Esophagus squamous epithelium (tissue), 4 donors: ENCODE results near the gene DNAI7.

ENCODE experiments used
- CTCF ChIP-seq, 6 experiments: fragments of 450-650 bp in 4 of 6; fragments of 200-600 bp in 2 of 6; sonication (generic) in 2 of 6; IDR thresholded peaks; one replicate each; pipeline ENCODE4 v1.5.1; 2016 to 2019; ENCODE audit warnings: antibody characterized with exemption in 6 of 6, mild to moderate bottlenecking in 4 of 6, moderate library complexity in 4 of 6
- POLR2A ChIP-seq, 4 donors: fragments of 450-650 bp; IDR thresholded peaks; one replicate each; pipeline ENCODE4 v1.6.1; 2017; ENCODE audit warnings: antibody characterized with exemption in 4 of 4, mild to moderate bottlenecking in 4 of 4, moderate library complexity in 3 of 4

GRCh38 chr12:25184132-25184531, 10.8 kb downstream of the DNAI7 start:
- TF ChIP-seq CTCF (IDR thresholded peaks at IDR 0.05), result no peak
- TF ChIP-seq POLR2A (IDR thresholded peaks at IDR 0.05), result no peak
